Suprapubic skin (tissue), 3 donors: Measurements from ENCODE around the gene LCAT.

Source experiments
- EP300 ChIP-seq: sonication (generic); formaldehyde crosslinking; IDR thresholded peaks from one replicate; pipeline ENCODE4 v1.6.1; 2017; ENCODE audit warnings: antibody characterized with exemption
- POLR2A ChIP-seq, 2 donors: fragments of 450-650 bp; IDR thresholded peaks; one replicate each; pipeline ENCODE4 v1.6.1; 2017; ENCODE audit warnings: antibody characterized with exemption in 2 of 2, mild to moderate bottlenecking in 2 of 2, moderate library complexity in 2 of 2
- TF ChIP-seq, protein P1 (sequence below), 2 donors: fragments of 200-600 bp in 1 of 2; fragments of 450-650 bp in 1 of 2; sonication (generic) in 1 of 2; IDR thresholded peaks; one replicate each; pipeline ENCODE4 v1.5.1; 2016 to 2019; ENCODE audit warnings: antibody characterized with exemption in 2 of 2, mild to moderate bottlenecking in 1 of 2, moderate library complexity in 1 of 2

DNA sequence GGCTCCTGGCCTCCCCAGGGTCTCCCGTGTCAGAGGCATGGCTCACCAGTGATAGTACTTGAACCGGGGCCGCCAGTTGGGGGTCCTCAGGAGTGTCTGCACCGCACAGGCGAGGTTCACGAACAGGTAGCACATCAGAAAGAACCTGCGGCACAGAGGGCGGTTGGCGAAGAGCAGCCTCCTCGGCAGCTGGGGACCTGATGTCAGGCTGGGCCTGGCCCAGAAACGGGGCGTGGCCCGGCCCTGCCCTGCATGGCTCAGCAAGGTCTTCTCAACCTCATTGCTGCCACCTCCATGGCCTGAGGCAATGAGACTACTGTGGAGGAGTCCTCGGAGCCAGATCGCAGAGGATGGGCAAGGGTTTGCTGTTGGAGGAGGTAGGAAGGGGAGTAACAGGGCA lies 4.1 kb upstream of the LCAT start:
- TF ChIP-seq EP300 (no peak), POLR2A (IDR thresholded peaks at IDR 0.05) (no peak)
- TF ChIP-seq, protein P1, sequence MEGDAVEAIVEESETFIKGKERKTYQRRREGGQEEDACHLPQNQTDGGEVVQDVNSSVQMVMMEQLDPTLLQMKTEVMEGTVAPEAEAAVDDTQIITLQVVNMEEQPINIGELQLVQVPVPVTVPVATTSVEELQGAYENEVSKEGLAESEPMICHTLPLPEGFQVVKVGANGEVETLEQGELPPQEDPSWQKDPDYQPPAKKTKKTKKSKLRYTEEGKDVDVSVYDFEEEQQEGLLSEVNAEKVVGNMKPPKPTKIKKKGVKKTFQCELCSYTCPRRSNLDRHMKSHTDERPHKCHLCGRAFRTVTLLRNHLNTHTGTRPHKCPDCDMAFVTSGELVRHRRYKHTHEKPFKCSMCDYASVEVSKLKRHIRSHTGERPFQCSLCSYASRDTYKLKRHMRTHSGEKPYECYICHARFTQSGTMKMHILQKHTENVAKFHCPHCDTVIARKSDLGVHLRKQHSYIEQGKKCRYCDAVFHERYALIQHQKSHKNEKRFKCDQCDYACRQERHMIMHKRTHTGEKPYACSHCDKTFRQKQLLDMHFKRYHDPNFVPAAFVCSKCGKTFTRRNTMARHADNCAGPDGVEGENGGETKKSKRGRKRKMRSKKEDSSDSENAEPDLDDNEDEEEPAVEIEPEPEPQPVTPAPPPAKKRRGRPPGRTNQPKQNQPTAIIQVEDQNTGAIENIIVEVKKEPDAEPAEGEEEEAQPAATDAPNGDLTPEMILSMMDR (IDR thresholded peaks at IDR 0.05): no peak
